Occipital lobe (tissue), 2 donors: Measurements from ENCODE around the gene IGSF23. TPM values are rescaled to one million over a fixed set of nuclear protein-coding genes. Genes with fewer than 3 reads are reported as not detected.
"Not testable (repeated sequence)": the region's sequence is repeated elsewhere in the genome, so short reads cannot be mapped to it uniquely, and the experiment has no call there.

Experiments
- DNase-seq: peaks from one replicate; lab custom pipeline; 2025; lab: John Stamatoyannopoulos, UW
- total RNA-seq: library from RNA; depleted of rRNA; stranded (reverse); fragments of >200 nt; gene quantifications from one replicate; pipeline ENCODE4 v1.2.3, GENCODE V29; 2014

The IGSF23 gene
- total RNA-seq, 1 donor from 2014 or later = not detected

- DNase-seq = no peak
Observed at GRCh38 chr19:44663996-44664395, 50.6 kb downstream of the IGSF23 start.

GRCh38 chr19:44664976-44665375, 51.6 kb downstream of the IGSF23 start:
- DNase-seq = no peak

- no peak for DNase-seq
Observed at GRCh38 chr19:44666852-44667556, 53.6 kb downstream of the IGSF23 start.

GRCh38 chr19:44668985-44669764, 55.8 kb downstream of the IGSF23 start:
- no peak for DNase-seq

GRCh38 chr19:44670027-44670426, 56.7 kb downstream of the IGSF23 start:
- not testable (repeated sequence) for DNase-seq

- no peak for DNase-seq
Observed at GRCh38 chr19:44671400-44671799, 58.0 kb downstream of the IGSF23 start, which contains the start of gene CEACAM19. CEACAM19 (plus strand) TSS chr19:44671482; CDS start chr19:44671932, 450 bp downstream.

- no peak for DNase-seq
Observed at GRCh38 chr19:44672226-44672625, 58.9 kb downstream of the IGSF23 start.

- DNase-seq = no peak
Observed at GRCh38 chr19:44673510-44673909, 60.1 kb downstream of the IGSF23 start.

GRCh38 chr19:44675521-44675920, 62.2 kb downstream of the IGSF23 start:
- DNase-seq = no peak

GRCh38 chr19:44677019-44677811, 63.9 kb downstream of the IGSF23 start:
- no peak for DNase-seq

- DNase-seq = no peak
Observed at GRCh38 chr19:44680536-44680935, 67.2 kb downstream of the IGSF23 start.

- DNase-seq = no peak
Observed at GRCh38 chr19:44681992-44682790, 68.8 kb downstream of the IGSF23 start.

- no peak for DNase-seq
Observed at GRCh38 chr19:44682807-44683206, 69.4 kb downstream of the IGSF23 start.

GRCh38 chr19:44683434-44684210, 70.3 kb downstream of the IGSF23 start:
- no peak for DNase-seq

- DNase-seq = not testable (repeated sequence)
Observed at GRCh38 chr19:44684396-44684795, 71.0 kb downstream of the IGSF23 start.

- DNase-seq = no peak
Observed at GRCh38 chr19:44684892-44685863, 71.8 kb downstream of the IGSF23 start.

- DNase-seq = no peak
Observed at GRCh38 chr19:44685877-44686276, 72.5 kb downstream of the IGSF23 start.
